Gastroesophageal sphincter (tissue), 4 donors: Measurements from ENCODE around the gene KIRREL3. TPM values are rescaled to one million over a fixed set of nuclear protein-coding genes. Genes with fewer than 3 reads are reported as not detected.

ENCODE experiments used
- ATAC-seq: fragments of 150-250 bp; one replicate; pipeline ENCODE4 v1.9.1; 2016; ENCODE audit warnings: mild to moderate bottlenecking, moderate library complexity
- H3K27ac ChIP-seq, 4 donors: fragments of 200-600 bp; sonication (generic) in 3 of 4; 1 replicate in 3 of 4; 2 replicates in 1 of 4; pipeline ENCODE4 v1.5.1; 2016 to 2019
- H3K27me3 ChIP-seq: fragments of 200-600 bp; sonication (generic); one replicate; pipeline ENCODE4 v1.5.1; 2019
- H3K36me3 ChIP-seq, 2 donors: fragments of 200-600 bp; sonication (generic); one replicate each; pipeline ENCODE4 v1.5.1; 2019; ENCODE audit warnings: control low read depth in 1 of 2
- H3K4me1 ChIP-seq, 3 donors: fragments of 200-600 bp; sonication (generic); 1 replicate in 2 of 3; 2 replicates in 1 of 3; pipeline ENCODE4 v1.5.1; 2016 to 2019; ENCODE audit warnings: control low read depth in 2 of 3
- H3K4me3 ChIP-seq, 2 donors: fragments of 200-600 bp; sonication (generic); one replicate each; pipeline ENCODE4 v1.5.1; 2019; ENCODE audit warnings: mild to moderate bottlenecking in 1 of 2, moderate library complexity in 1 of 2
- H3K9me3 ChIP-seq, 3 donors: fragments of 200-600 bp; sonication (generic); one replicate each; pipeline ENCODE4 v1.5.1; 2017 to 2019; ENCODE audit warnings: control low read depth in 2 of 3
- CTCF ChIP-seq, 4 experiments: fragments of 200-600 bp in 2 of 4; fragments of 450-650 bp in 2 of 4; sonication (generic) in 1 of 4; IDR thresholded peaks; one replicate each; pipeline ENCODE4 v1.5.1; 2017 to 2019; ENCODE audit warnings: antibody characterized with exemption in 4 of 4, mild to moderate bottlenecking in 2 of 4, moderate library complexity in 2 of 4
- EP300 ChIP-seq: sonication (generic); formaldehyde crosslinking; IDR thresholded peaks from one replicate; pipeline ENCODE4 v1.6.1; 2017; ENCODE audit warnings: antibody characterized with exemption, mild to moderate bottlenecking
- POLR2A ChIP-seq, 2 donors: fragments of 450-650 bp; IDR thresholded peaks; one replicate each; pipeline ENCODE4 v1.6.1; 2017; ENCODE audit warnings: antibody characterized with exemption in 2 of 2, mild to moderate bottlenecking in 2 of 2, moderate library complexity in 1 of 2
- POLR2AphosphoS5 ChIP-seq: sonication (generic); formaldehyde crosslinking; IDR thresholded peaks from one replicate; pipeline ENCODE4 v1.6.1; 2017; ENCODE audit warnings: antibody characterized with exemption
- WGBS, 2 donors: methylation state at CpG; one replicate each; pipeline ENCODE4 v1.1.5; 2018; ENCODE audit warnings: low coverage in 1 of 2; 5-methylcytosine and 5-hydroxymethylcytosine counted together
- total RNA-seq, 4 donors: library from RNA; depleted of rRNA; stranded (reverse); fragments of >200 nt; gene quantifications; one replicate each; pipeline ENCODE4 v1.1.0, GENCODE V29; 2016

KIRREL3 gene
- total RNA-seq, 4 donors from 2014 or later, result 0.54 to 3.9 (median 1.4) TPM

GRCh38 chr11:126607776-126608541 is 392.6 kb downstream of the KIRREL3 start:
- no peak overlapping the region for H3K4me3 ChIP-seq
- H3K36me3 ChIP-seq, result no peaks in the 10 kb centered on the region
- no peak for ATAC-seq
- peaks cover 64% of the 10 kb centered on the region for H3K27me3 ChIP-seq
- no peaks in the 10 kb centered on the region for H3K4me1 ChIP-seq
- H3K9me3 ChIP-seq, result no peaks in the 10 kb centered on the region
- TF ChIP-seq CTCF (IDR thresholded peaks at IDR 0.05), result no peak
- TF ChIP-seq EP300, result no peak
- no peak for TF ChIP-seq POLR2AphosphoS5
- TF ChIP-seq POLR2A (IDR thresholded peaks at IDR 0.05), result no peak
- H3K27ac ChIP-seq, result no peak overlapping the region
- WGBS, 2 donors, result 65 to 80% methylated on average over 2 to 12 of the region's 19 CpGs

GRCh38 chr11:126607374-126607773 is 393.2 kb downstream of the KIRREL3 start:
- no peaks in the 10 kb centered on the region for H3K9me3 ChIP-seq
- 5 to 14% methylated on average over 7 of the region's 8 CpGs for WGBS, 2 donors
- TF ChIP-seq EP300, result no peak
- TF ChIP-seq CTCF (IDR thresholded peaks at IDR 0.05), result peak in 3 of 4 experiments; percentile 27 to 61 (median 51)
- no peaks in the 10 kb centered on the region for H3K36me3 ChIP-seq
- H3K27ac ChIP-seq, result no peak overlapping the region
- H3K27me3 ChIP-seq, result peaks cover 70% of the 10 kb centered on the region
- no peak overlapping the region for H3K4me3 ChIP-seq
- no peaks in the 10 kb centered on the region for H3K4me1 ChIP-seq
- peak; percentile 61 for ATAC-seq

- no peak for TF ChIP-seq CTCF (IDR thresholded peaks at IDR 0.05)
- no peak for TF ChIP-seq POLR2AphosphoS5
- TF ChIP-seq POLR2A (IDR thresholded peaks at IDR 0.05), result no peak
- TF ChIP-seq EP300, result no peak
- H3K4me3 ChIP-seq, result no peak overlapping the region
- peaks cover 68% of the 10 kb centered on the region for H3K27me3 ChIP-seq
- 66 to 67% methylated on average over 1 to 4 of the region's 4 CpGs for WGBS, 2 donors
- ATAC-seq, result no peak
- H3K27ac ChIP-seq, result no peak overlapping the region
- no peaks in the 10 kb centered on the region for H3K9me3 ChIP-seq
- no peaks in the 10 kb centered on the region for H3K4me1 ChIP-seq
- no peaks in the 10 kb centered on the region for H3K36me3 ChIP-seq
These were observed 394.1 kb downstream of the KIRREL3 start for GRCh38 chr11:126606484-126606883.

- ATAC-seq, result no peak
- TF ChIP-seq CTCF (IDR thresholded peaks at IDR 0.05), result no peak
- no CpG with 5 or more reads among the region's 7 CpGs for WGBS, 2 donors
These were observed 396.1 kb downstream of the KIRREL3 start for GRCh38 chr11:126604461-126604860.

GRCh38 chr11:126603486-126603885 is 397.1 kb downstream of the KIRREL3 start:
- no peak overlapping the region for H3K4me3 ChIP-seq
- ATAC-seq, result no peak
- no peak overlapping the region for H3K27ac ChIP-seq
- H3K9me3 ChIP-seq, result peaks cover 0 to 3% (median 0%) of the 10 kb centered on the region in 3 donors
- H3K4me1 ChIP-seq, result no peaks in the 10 kb centered on the region
- 100% methylated on average over 1 of the region's 6 CpGs; no CpG with 5 or more reads in 1 of the 2 donors for WGBS, 2 donors
- peaks cover 74% of the 10 kb centered on the region for H3K27me3 ChIP-seq
- TF ChIP-seq POLR2A (IDR thresholded peaks at IDR 0.05), result no peak
- TF ChIP-seq POLR2AphosphoS5, result no peak
- TF ChIP-seq EP300, result no peak
- H3K36me3 ChIP-seq, result no peaks in the 10 kb centered on the region

More at GRCh38 chr11:126604461-126604860, 396.1 kb downstream of the KIRREL3 start:
- H3K4me3 ChIP-seq, result no peak overlapping the region
- no peaks in the 10 kb centered on the region for H3K4me1 ChIP-seq
- H3K9me3 ChIP-seq, result no peaks in the 10 kb centered on the region
- H3K36me3 ChIP-seq, result no peaks in the 10 kb centered on the region
- no peak overlapping the region for H3K27ac ChIP-seq
- H3K27me3 ChIP-seq, result peaks cover 70% of the 10 kb centered on the region
